Measurements from ENCODE around the gene LCN10. TPM values are rescaled to one million over a fixed set of nuclear protein-coding genes. Genes with fewer than 3 reads are reported as not detected.

LCN10 gene
- total RNA-seq, 1 donor from 2014 or later: 8.3 TPM

- TF ChIP-seq POLR2AphosphoS5 (IDR thresholded peaks at IDR 0.05; ENCODE audit: insufficient read depth in 1 of 2, low read depth in 1 of 2) (no peak), POLR2A (IDR thresholded peaks at IDR 0.05) (no peak), CTCF (IDR thresholded peaks at IDR 0.05) (no peak)
- no peaks in the 10 kb centered on the region for H3K36me3 ChIP-seq
- no peak overlapping the region for H3K4me3 ChIP-seq
- DNase-seq (ENCODE audit: extremely low spot score in 2 of 2): no peak
- H3K9me3 ChIP-seq: no peaks in the 10 kb centered on the region
- H3K27ac ChIP-seq: no peak overlapping the region
- no peaks in the 10 kb centered on the region for H3K27me3 ChIP-seq
- intact Hi-C loops (cut with DNase I): no loop called here
- H3K4me1 ChIP-seq: peaks cover 12% of the 10 kb centered on the region
Measured at GRCh38 chr9:136732444-136733178, 10.1 kb downstream of the LCN10 start.

GRCh38 chr9:136729926-136730325 lies 12.8 kb downstream of the LCN10 start:
- H3K27ac ChIP-seq: no peak overlapping the region
- H3K4me3 ChIP-seq: no peak overlapping the region
- peaks cover 0 to 13% of the 10 kb centered on the region in 2 donors for H3K36me3 ChIP-seq
- peaks cover 38% of the 10 kb centered on the region for H3K4me1 ChIP-seq
- no peak for DNase-seq (ENCODE audit: extremely low spot score in 2 of 2)
- TF ChIP-seq POLR2AphosphoS5 (IDR thresholded peaks at IDR 0.05; ENCODE audit: insufficient read depth in 1 of 2, low read depth in 1 of 2) (no peak), CTCF (IDR thresholded peaks at IDR 0.05) (no peak), POLR2A (IDR thresholded peaks at IDR 0.05) (no peak)
- H3K27me3 ChIP-seq: no peaks in the 10 kb centered on the region
- intact Hi-C loops (cut with DNase I): loop anchor here (5.0 kb wide), 1 partner anchor 63 kb away; no protein-coding TSS in a partner anchor
- no peaks in the 10 kb centered on the region for H3K9me3 ChIP-seq

DNA sequence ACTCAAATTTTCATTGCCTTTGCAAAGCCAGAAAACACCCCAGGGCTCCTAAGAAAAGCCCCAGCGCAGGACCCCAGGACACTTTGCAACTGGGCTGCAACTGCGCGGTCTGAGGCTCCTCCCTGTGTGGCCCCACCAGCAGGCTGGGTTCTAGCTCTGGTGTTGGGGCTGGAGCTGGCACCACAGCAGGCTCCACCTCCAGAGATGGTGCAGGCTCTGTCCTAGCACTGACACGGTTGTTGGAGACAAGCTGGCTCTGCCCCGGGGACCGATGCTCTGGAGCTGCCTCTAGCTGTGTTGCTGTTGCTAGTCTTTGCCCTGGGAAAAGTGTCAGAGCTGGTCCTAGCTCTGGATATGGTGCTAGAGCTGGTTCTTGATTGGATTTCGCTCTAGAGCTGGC lies 13.6 kb downstream of the LCN10 start:
- Histone ChIP-seq H3K9me3 (no peaks in the 10 kb centered on the region), H3K27ac (no peak overlapping the region), H3K36me3 (peaks cover 0 to 20% of the 10 kb centered on the region in 2 donors), H3K4me3 (peak overlapping the region; percentile 76 to 87), H3K27me3 (no peaks in the 10 kb centered on the region), H3K4me1 (peaks cover 45% of the 10 kb centered on the region)
- TF ChIP-seq CTCF (IDR thresholded peaks at IDR 0.05): no peak
- no peak for TF ChIP-seq POLR2A (IDR thresholded peaks at IDR 0.05)
- TF ChIP-seq POLR2AphosphoS5 (IDR thresholded peaks at IDR 0.05; ENCODE audit: insufficient read depth in 1 of 2, low read depth in 1 of 2): no peak
- intact Hi-C loops (cut with DNase I): loop anchor here (5.0 kb wide), 1 partner anchor 62 kb away; no protein-coding TSS in a partner anchor
- DNase-seq (ENCODE audit: extremely low spot score in 2 of 2): no peak

- H3K9me3 ChIP-seq: no peaks in the 10 kb centered on the region
- peaks cover 0 to 25% of the 10 kb centered on the region in 2 donors for H3K36me3 ChIP-seq
- intact Hi-C loops (cut with DNase I): loop anchor here (5.0 kb wide), 1 partner anchor 61 kb away; no protein-coding TSS in a partner anchor
- H3K27ac ChIP-seq: peak overlapping the region; percentile 62
- peaks cover 45% of the 10 kb centered on the region for H3K4me1 ChIP-seq
- no peak for DNase-seq (ENCODE audit: extremely low spot score in 2 of 2)
- H3K4me3 ChIP-seq: peak overlapping the region; percentile 76 to 87
- no peaks in the 10 kb centered on the region for H3K27me3 ChIP-seq
- TF ChIP-seq POLR2AphosphoS5 (IDR thresholded peaks at IDR 0.05; ENCODE audit: insufficient read depth in 1 of 2, low read depth in 1 of 2): peak in 1 of 2 donors; percentile 29
- TF ChIP-seq CTCF (IDR thresholded peaks at IDR 0.05): no peak
Measured at GRCh38 chr9:136728548-136729123, 14.1 kb downstream of the LCN10 start.

All from vagina (tissue), 2 donors.